ENCODE measurements around the gene CSNK1A1.
"Not testable (repeated sequence)": the region's sequence is repeated elsewhere in the genome, so short reads cannot be mapped to it uniquely, and the experiment has no call there.

Gene CSNK1A1

DNA sequence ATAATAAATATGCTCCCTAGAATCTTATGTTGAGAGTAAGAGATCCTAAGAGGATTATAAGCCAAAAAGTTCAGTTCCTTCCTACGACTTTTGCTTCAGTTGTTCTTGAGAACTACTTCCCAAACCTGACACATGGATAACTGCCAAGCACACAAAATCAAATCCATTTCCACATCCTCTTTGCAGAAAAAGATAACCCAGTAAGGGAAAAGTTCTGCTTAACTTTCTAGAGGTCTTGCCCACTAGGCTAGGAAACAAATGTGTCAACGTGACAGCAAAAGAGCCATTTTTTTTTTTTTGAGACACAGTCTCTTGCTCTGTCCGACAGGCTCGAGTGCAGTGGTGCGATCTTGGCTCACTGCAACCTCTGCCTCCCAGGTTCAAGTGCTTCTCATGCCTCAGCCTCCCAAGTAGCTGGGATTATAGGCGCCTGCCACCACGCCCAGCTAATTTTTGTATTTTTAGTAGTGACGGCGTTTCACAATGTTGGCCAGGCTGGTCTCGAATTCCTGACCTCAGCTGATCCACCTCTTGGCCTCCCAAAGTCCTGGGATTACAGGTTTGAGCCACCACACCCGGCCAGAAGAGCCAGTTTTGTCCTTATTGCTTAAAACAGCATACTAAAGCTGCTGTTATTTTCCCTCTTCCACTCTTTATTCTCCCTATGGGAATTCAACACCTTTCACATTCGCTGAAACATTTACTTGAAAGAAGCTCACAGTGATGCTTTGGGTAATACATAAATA is 24.2 kb downstream of the CSNK1A1 start:
- DNase-seq: no peak

DNA sequence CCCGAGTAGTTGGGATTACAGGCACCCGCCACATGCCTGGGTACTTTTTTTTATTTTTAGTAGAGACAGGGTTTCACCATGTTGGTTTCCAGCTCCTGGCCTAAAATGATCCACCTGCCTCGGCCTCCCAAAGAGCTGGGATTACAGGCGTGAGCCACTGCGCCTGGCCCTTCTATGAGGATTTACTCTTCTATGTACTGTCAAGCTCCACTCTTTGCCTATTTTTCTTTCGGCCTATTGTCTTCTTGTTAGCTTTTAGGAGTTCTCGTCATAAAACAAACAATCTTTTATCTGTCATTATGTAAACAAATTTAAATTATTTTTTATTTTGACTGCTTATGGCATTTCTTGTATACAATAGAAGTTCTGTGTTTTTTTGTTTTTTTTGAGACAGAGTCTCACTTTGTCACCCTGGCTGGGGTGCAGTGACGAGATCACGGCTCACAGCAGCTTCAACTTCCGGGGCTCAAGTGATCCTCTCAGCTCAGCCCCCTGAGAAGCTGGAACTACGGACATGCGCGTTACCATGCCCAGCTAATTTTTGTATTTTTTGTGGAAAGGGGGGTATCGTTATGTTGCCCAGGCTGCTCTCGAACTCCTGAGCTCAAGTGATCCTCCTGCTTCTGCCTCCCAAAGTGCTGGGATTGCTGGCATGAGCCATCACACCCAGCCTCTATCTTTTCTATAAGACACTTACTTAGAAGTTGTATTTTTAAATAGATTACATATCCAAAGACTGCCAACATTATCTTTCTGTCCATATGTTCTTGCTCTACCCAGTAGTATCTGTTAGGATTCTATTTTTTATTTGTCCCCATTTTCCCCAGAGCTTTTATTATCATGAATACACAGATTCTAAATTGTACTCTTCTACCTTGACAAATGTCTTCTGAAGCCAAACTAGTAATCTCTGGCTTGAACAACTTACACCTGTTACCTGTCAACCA is 29.2 kb downstream of the CSNK1A1 start:
- no peak for DNase-seq

- no peak for DNase-seq
These were observed 31.6 kb downstream of the CSNK1A1 start for GRCh38 chr5:149519601-149520000.

DNA sequence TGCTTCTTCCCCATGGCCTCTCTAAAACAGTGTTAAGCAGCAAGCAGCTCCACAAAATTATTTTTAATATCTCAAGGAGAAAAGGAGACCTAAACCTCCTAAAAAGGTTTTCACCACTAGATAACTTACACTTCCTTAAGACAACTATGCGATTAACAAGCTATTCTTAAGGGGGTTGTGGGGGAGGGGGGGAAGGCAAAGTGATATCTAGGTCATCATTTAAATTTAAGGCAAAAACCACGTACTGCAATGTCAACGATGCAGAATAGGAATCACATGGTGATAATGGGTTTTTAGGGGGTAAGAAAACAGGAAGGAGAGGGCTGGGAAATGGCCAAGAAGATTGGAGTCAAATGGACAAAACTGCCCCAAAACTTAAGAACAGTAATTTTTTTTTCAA is 32.6 kb downstream of the CSNK1A1 start:
- no peak for DNase-seq

DNA sequence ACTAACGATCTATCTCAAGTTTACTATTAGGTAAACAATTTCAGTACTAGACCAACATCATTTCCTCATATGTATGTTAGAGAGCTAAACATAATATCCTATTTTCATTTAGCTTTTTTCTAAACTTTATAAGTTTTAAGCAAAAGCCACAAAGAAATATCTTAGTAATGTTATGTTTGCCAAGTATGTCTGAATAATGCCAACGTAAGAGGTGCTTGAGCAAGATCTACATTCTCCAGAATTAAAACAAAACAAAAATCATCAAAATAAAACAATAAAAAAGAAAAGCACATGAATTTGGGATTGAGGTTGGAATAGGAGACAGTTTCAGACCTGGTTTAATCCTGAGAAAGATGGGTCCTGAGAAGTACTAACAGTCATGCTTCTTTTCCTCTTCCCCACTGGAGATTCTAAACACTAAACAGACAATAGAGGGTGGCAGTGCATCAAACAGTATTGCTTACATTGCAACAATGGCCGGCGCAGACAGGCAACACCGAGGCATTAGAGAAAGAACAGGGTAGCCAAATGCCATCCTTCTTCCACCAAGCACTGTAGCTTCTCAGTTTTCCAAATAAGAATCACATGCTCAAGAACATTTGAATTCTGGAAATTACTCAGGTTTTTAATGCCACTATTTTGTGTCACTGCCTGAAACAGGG is 33.6 kb downstream of the CSNK1A1 start:
- no peak for DNase-seq

DNA sequence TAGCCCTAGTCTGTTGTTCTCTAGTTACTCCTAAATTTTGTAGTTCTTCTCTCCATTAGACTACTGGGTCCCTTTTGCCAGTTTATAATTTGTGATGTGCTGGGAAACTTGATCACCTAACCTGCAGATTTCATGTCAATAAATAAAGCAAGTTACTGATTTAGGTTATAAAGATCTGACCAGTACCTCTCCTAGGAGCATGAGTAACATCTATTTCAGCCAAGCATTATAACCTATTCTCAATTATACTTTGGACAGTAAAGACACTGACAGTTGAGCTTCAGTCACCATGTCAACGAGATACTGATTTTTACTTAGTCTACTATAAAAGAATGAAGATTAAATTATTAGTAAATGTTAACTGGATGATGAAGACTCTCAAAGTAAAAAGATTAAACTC is 36.7 kb downstream of the CSNK1A1 start:
- no peak for DNase-seq

- not testable (repeated sequence) for DNase-seq
These were observed 37.8 kb downstream of the CSNK1A1 start for GRCh38 chr5:149513372-149513947.

- no peak for DNase-seq
These were observed 41.1 kb downstream of the CSNK1A1 start for GRCh38 chr5:149510136-149510535.

GRCh38 chr5:149504677-149505076 is 46.6 kb downstream of the CSNK1A1 start:
- DNase-seq: no peak

GRCh38 chr5:149503006-149503405 is 48.2 kb downstream of the CSNK1A1 start:
- DNase-seq: no peak

DNA sequence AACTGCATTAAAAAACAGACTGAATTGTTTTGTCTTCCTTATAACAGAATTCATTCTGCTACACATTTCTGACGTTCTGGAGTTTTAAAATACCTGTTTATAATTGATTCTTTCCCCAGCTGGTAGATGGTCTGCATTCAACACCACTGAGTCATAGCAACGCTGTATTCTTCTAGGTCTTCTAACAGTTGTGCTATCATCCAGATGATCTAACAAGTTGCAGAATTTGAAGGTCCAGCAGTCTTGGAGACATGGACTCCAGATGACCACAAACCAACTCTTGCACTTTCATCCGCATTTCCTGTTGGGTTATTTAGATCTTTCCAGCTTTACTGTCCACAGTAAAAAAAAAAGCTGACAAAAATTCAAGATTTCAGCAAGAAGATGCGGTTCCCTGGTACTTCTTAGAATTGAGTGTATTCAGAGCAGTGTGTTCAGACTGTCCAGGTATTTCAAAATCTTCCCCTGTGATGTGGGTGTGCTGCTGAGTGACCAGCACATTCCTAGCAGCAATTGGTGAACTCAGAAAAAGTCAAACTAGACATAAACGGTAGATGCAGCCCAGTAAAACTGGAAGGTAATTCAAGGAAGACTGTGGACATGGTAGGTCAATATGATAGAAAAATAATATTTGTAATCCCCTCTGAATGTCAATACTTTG is 50.2 kb downstream of the CSNK1A1 start:
- no peak for DNase-seq

GRCh38 chr5:149498724-149499336 is 52.4 kb downstream of the CSNK1A1 start:
- no peak for DNase-seq

GRCh38 chr5:149497357-149497756 is 53.9 kb downstream of the CSNK1A1 start:
- no peak for DNase-seq

DNA sequence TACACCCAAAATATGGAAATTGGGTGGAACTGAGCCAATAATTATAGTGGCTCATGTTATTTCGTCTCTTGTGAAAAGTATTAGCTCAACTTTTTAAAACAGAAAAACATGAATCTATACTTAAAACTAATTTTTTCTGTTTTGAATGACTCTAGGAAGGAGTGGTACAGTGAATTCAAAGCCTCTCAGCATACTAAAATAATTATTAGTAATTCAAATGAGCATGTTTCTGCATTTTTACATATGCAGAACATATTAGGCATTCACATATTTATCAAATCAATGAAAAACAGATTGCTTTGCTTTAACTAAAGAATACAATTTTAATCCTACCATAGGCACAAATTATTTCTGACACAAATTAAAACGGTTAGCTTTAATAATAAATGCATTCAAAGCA is 54.3 kb downstream of the CSNK1A1 start:
- DNase-seq: no peak

DNA sequence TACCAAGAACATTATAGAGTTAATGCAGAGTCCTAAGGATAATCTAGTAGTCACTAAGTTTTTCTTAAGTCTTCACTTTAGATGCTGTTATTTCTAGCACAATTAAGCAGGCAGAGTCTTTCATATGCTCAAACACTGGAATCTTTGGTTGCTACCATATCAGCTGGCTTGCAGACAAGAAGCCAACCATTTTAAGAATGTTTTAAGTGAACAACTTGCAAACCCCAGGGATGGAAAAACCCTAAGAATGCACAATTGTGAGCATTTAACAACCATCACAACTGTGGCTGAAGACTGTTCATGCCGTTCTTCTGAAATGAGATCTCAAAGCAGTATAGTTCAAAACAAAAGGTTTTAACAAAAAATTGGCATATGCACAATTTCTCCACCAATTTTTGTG is 55.1 kb downstream of the CSNK1A1 start:
- DNase-seq: no peak

GRCh38 chr5:149495673-149496072 is 55.6 kb downstream of the CSNK1A1 start:
- no peak for DNase-seq

DNA sequence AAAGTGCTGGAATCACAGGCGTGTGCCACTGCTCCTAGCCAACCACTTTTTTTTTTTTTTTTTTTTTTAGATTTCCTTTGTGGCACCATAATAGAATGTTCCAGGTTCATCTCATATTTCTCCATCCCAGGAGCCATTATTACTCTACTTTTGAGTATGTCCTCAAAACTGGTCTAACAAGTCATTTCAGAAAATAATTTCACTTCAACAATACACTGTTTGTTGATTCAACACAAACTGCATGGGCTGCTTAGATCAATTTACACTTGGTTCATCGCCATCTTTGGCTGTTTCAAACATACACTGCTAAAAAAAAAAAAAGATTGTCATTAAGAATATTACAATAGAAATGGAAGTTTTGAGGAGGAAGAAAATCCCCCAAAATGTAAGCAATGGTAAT is 57.9 kb downstream of the CSNK1A1 start:
- no peak for DNase-seq

GRCh38 chr5:149492781-149493180 is 58.5 kb downstream of the CSNK1A1 start:
- DNase-seq: no peak

GRCh38 chr5:149490599-149491485 is 60.4 kb downstream of the CSNK1A1 start:
- DNase-seq: no peak

DNA sequence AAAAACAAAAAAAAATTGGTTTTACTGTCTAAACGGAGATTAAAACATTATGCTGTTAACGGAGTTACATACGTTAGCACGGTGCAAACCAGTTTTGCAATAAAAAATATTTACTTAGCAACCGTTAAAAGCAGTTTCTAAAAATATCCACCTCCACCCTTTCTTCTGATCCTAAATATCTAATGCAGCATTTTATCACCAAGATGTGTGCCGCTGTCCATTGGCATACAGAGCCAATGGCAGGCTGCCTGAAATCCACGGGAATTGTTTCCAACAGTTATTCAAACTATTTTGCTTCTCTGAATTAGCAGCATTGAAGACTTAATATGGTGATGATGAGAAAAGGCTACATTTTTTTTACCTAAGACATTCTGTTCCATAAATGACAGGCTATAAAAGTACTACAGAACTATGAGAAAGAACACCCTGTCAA is 61.6 kb downstream of the CSNK1A1 start:
- DNase-seq: no peak

All from AML-193 (cell line).